HG03378 (cell line): Measurements from ENCODE around the gene RINL.
A peak's percentile ranks its signal among the peaks of the same experiment; 100 is the strongest.
"Not testable (repeated sequence)": the region's sequence is repeated elsewhere in the genome, so short reads cannot be mapped to it uniquely, and the experiment has no call there.

ENCODE experiments used
- ATAC-seq: cut with Tn5 transposase; IDR thresholded peaks from one replicate; pipeline ENCODE4 v1.9.1; 2021; ENCODE audit warnings: mild to moderate bottlenecking, moderate library complexity; ENCODE audit not compliant: unreplicated experiment

RINL gene

GRCh38 chr19:38878575-38879399 lies 712 bp upstream of the RINL start:
- no peak for ATAC-seq

- no peak for ATAC-seq
Observed at GRCh38 chr19:38875656-38876395, 2.2 kb downstream of the RINL start.

- ATAC-seq: not testable (repeated sequence)
Observed at GRCh38 chr19:38873400-38873799, 4.7 kb downstream of the RINL start.

GRCh38 chr19:38870612-38871011 lies 7.5 kb downstream of the RINL start:
- no peak for ATAC-seq

DNA sequence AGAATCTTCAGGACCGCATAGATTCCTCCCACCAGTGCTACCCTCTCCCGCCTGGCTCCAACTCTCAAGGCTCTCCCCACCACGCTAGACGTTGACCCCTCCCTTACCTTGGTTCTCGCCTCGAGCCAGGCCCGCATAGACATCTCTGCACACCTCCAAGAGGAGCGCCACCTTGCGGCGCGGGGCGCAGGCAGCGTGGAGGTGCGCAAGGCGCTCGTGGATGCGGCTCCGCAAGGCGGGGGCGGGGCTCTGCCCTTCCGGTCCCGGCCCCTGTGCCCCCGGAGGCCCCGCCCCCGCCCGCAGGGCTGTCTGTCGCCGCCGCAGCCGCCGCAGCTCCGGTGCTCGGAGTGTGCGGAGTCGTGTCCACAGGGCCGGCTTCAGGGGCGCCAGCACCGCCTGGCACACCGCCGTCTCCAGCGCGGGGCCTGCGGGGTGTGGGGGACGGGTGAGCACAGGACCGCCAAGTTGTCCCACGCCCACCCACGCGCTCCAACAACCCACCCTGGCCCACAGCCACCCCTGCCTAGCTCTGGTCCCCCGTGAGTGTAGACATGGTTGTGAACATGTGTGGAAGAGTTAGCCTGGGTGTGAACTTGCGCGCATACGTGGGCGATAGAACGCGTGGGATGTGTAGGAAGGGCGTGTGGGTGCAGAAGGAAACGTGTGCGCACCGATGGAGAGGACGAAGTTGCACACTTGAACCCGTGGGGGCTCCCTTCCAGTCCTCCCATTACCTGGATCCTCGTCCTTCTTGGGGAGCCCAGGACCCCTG lies 8.1 kb downstream of the RINL start:
- ATAC-seq: peak; percentile 56

- ATAC-seq: no peak
Observed at GRCh38 chr19:38869160-38869835, 8.8 kb downstream of the RINL start.

GRCh38 chr19:38868551-38868950 lies 9.5 kb downstream of the RINL start:
- no peak for ATAC-seq

GRCh38 chr19:38867171-38867780 lies 10.8 kb downstream of the RINL start:
- ATAC-seq: no peak

GRCh38 chr19:38862321-38863059 lies 15.6 kb downstream of the RINL start:
- no peak for ATAC-seq

- no peak for ATAC-seq
Observed at GRCh38 chr19:38861368-38861767, 16.7 kb downstream of the RINL start.

DNA sequence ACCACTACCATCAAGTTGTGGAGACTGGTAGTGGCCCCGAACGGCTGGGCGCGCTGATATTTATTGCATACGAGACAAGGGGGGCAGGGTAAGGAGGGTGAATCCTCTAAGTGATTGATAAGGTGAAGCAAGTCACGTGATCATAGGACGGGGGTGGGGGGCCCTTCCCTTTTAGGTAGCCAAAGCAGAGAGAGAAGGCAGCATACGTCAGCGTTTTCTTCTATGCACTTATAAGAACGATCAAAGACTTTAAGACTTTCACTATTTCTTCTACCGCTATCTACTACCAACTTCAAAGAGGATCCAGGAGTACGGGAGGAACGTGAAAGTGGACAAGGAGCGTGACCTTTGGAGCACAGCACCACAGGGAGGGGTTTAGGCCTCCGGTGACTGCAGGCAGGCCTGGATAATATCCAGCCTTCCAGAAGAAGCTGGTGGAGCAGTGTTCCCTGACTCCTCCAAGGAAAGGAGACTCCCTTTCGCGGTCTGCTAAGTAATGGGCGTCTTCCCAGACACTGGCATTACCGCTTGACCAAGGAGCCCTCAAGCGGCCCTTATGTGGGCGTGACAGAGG lies 18.4 kb downstream of the RINL start:
- ATAC-seq: not testable (repeated sequence)

DNA sequence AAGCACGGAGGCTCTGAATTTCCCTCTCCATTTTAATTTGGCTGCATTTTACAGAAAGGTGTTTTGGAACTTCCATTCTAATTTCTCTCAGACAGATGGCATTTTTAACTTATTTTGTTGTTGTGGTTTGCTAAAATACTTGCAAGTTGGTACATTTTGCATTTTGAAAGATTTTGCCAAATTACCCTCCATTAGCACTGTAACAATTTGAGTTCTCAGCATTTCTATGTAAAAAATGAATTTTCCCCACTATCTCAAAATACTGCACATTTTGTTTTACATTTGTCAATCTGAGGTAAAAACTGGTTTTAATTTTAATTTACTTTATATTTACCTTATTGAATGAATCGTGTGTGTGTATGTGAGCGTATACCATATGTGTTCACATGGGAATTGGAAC lies 21.3 kb downstream of the RINL start:
- ATAC-seq: no peak

DNA sequence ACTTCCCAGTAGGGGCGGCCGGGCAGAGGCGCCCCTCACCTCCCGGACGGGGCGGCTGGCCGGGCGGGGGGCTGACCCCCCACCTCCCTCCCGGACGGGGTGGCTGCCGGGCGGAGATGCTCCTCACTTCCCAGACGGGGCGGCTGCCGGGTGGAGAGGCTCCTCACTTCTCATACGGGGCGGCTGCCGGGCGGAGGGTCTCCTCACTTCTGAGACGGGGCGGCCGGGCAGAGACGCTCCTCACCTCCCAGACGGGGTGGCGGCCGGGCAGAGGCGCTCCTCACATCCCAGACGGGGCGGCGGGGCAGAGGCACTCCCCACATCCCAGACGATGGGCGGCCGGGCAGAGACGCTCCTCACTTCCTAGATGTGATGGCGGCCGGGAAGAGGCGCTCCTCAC lies 22.3 kb downstream of the RINL start:
- ATAC-seq: not testable (repeated sequence)

DNA sequence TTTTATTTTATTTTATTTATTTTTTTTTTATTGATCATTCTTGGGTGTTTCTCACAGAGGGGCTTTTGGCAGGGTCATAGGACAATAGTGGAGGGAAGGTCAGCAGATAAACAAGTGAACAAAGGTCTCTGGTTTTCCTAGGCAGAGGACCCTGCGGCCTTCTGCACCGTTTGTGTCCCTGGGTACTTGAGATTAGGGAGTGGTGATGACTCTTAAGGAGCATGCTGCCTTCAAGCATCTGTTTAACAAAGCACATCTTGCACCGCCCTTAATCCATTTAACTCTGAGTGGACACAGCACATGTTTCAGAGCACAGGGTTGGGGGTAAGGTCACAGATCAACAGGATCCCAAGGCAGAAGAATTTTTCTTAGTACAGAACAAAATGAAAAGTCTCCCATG lies 23.1 kb downstream of the RINL start:
- not testable (repeated sequence) for ATAC-seq

DNA sequence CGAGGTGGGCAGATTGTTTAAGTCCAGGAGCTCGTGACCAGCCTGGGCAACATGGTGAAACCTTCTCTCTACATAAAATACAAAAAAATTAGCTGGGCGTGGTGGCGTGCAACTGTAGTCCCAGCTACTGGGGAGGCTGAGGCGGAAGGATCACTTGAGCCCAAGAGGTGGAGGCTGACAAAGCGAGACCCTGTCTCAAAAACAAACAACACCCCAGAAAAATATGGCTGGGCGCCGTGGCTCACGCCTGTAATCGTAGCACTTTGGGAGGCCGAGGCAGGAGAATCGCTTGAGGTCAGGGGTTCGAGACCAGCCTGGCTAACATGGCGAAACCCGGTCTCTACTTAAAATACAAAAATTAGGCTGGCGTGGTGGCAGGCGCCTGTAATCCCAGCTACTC lies 24.9 kb downstream of the RINL start:
- no peak for ATAC-seq

GRCh38 chr19:38852231-38853044 lies 25.6 kb downstream of the RINL start:
- no peak for ATAC-seq

DNA sequence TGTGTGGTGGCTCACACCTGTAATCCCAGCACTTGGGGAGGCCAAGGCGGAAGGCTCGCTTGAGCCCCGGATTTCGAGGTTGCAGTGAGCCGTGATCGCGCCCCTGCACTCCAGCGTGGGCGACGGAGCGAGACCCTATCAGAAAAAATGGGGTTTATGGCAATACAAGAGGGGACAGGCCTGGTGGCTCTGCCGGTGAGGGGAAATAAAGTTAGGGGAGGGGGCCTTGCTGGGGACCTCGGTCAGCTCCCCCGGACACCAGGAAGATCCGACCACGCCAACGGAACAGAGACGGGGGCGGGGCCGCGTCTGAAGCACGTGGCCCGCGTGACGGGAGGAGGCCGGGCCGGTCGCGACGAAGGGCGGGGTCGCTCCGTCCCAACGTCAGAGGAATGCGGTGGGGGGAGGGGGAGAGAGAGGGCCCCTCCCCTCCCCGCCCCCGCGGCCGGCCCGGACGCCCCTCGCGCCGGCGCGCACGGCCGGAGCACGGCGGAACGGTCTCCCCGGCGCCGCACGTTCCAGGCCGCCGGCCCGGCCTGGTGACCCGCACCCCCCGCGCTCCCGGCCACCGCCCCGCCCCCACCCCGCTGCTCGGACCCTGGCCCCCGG lies 26.3 kb downstream of the RINL start:
- no peak for ATAC-seq

DNA sequence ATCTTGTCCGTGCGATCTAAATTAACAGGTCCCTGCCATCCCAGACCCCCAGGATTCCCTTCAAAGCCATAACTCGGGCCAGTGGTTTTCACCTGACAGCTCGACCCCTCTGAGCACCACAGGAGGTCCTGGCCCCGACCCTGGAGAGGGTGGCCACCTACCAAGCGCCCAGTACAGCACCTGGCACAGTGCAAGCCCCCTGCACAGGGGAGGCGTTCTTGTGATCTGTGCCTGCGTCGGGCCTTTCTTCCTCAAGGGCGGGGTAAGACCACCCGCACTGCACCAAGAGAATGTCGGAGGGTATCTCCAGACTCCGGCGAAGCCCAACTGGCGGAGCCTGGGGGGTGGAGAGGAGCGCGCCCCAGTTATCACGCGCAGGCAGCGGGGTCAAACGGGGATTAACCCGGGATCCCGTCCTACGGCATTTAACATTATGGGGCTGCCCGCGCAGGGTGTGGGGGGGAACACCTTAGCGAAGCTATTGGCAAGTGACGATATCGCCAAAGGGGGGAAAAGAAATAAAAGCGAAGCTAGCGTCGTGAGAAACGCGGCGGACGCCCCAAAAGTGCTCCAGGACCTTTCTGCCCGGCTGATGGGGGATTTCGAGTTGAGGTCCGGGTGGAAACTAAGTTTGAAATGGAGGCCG lies 27.0 kb downstream of the RINL start:
- ATAC-seq: no peak
